Activated naive CD4-positive, alpha-beta T cell treated with anti-CD3 and anti-CD28 coated beads for 36 hours (primary cell): ENCODE results near the gene DYNC1LI1. TPM values are rescaled to one million over a fixed set of nuclear protein-coding genes. Genes with fewer than 3 reads are reported as not detected.

Experiments
- CTCF ChIA-PET: fragments of 350-600 bp; sonication (Branson Sonifier 250); formaldehyde crosslinking; loops from one replicate; lab custom pipeline; 2021; ENCODE audit warnings: antibody characterized with exemption; lab: Charles Lee
- DNase-seq: peaks from one replicate; pipeline ENCODE4 v3.0.0-alpha.2; 2020
- H3K27ac Mint-ChIP-seq: one replicate; pipeline ENCODE4 v1.8.0; 2021; ENCODE audit warnings: mild to moderate bottlenecking, mixed read lengths
- H3K27me3 Mint-ChIP-seq: one replicate; pipeline ENCODE4 v1.8.0; 2021; ENCODE audit warnings: low read depth, mixed read lengths
- H3K36me3 Mint-ChIP-seq: one replicate; pipeline ENCODE4 v1.8.0; 2021; ENCODE audit warnings: low read depth, mixed read lengths
- H3K4me1 Mint-ChIP-seq: one replicate; pipeline ENCODE4 v1.8.0; 2021; ENCODE audit warnings: low read depth, mixed read lengths
- H3K4me3 Mint-ChIP-seq: one replicate; pipeline ENCODE4 v1.8.0; 2021; ENCODE audit warnings: mild to moderate bottlenecking, moderate library complexity, mixed read lengths
- H3K9me3 Mint-ChIP-seq: one replicate; pipeline ENCODE4 v1.8.0; 2021; ENCODE audit warnings: mixed read lengths
- intact Hi-C: fragments of 100-400 bp; cut with micrococcal nuclease; formaldehyde crosslinking; loops from one replicate; pipeline ENCODE4 v1.15.1; 2023
- microRNA-seq: library from miRNA; unstranded; fragments of <30 nt; microRNA quantifications from one replicate; pipeline ENCODE4 v1.2.0, GENCODE V29; 2022; ENCODE audit warnings: borderline microRNAs expressed, borderline replicate concordance
- total RNA-seq, 2 experiments: library from RNA; stranded (reverse); gene quantifications; one replicate each; pipeline ENCODE4 v1.2.3, GENCODE V29; 2021

Gene DYNC1LI1
- total RNA-seq, 2 experiments from 2014 or later = 29.8 to 33.1 TPM

GRCh38 chr3:32481791-32482631 lies 88.6 kb downstream of the DYNC1LI1 start:
- Mint-ChIP-seq H3K27me3 (no peaks in the 10 kb centered on the region), H3K4me1 (peaks cover 21% of the 10 kb centered on the region)

GRCh38 chr3:32480604-32481003 lies 90.1 kb downstream of the DYNC1LI1 start:
- Mint-ChIP-seq H3K9me3 (no peaks in the 10 kb centered on the region), H3K27ac (no peak overlapping the region), H3K4me3 (no peak overlapping the region), H3K36me3 (peaks cover 30% of the 10 kb centered on the region), H3K27me3 (no peaks in the 10 kb centered on the region), H3K4me1 (peaks cover 18% of the 10 kb centered on the region)
- CTCF ChIA-PET = interaction anchor here (1.1 to 1.8 kb wide), 2 partner anchors 12 to 304 kb away, joined by 3 to 7 read pairs; no protein-coding TSS in a partner anchor
- intact Hi-C loops = no loop called here
- DNase-seq = no peak

More at GRCh38 chr3:32481791-32482631, 88.6 kb downstream of the DYNC1LI1 start:
- CTCF ChIA-PET = interaction anchor here (0.6 to 1.0 kb wide), 2 partner anchors 26 to 118 kb away, joined by 4 to 8 read pairs; no protein-coding TSS in a partner anchor
- no peak overlapping the region for H3K4me3 Mint-ChIP-seq
- H3K27ac Mint-ChIP-seq = no peak overlapping the region
- intact Hi-C loops = loop anchor here (2.0 kb wide), 1 partner anchor 15 kb away; no protein-coding TSS in a partner anchor
- no peak for DNase-seq
- H3K9me3 Mint-ChIP-seq = no peaks in the 10 kb centered on the region
- peaks cover 35% of the 10 kb centered on the region for H3K36me3 Mint-ChIP-seq

Small RNAs within 50 kb of the gene (microRNA-seq; reads per million reads assigned to microRNA genes)
- gene MIR548AY = not detected

Other genes starting within 250 kb of the DYNC1LI1 start
- gene CMTM7, start 179.0 kb downstream of the DYNC1LI1 start, total RNA-seq = 10 to 100 TPM; 59.1 to 60.2 TPM
- gene CMTM6, start 68.0 kb downstream of the DYNC1LI1 start, total RNA-seq = 10 to 100 TPM; 43.7 to 44.3 TPM
- 10 to 100 TPM; 40.6 to 46.5 TPM for gene CNOT10, start 114.3 kb upstream of the DYNC1LI1 start, total RNA-seq
- gene TRIM71, start 247.1 kb upstream of the DYNC1LI1 start, total RNA-seq = under 1 TPM; 0.02 to 0.07 TPM